Keratinocyte (primary cell): ENCODE data around the gene PIP4K2A. TPM values are rescaled to one million over a fixed set of nuclear protein-coding genes. Genes with fewer than 3 reads are reported as not detected.
"Not testable (repeated sequence)": the region's sequence is repeated elsewhere in the genome, so short reads cannot be mapped to it uniquely, and the experiment has no call there.

ENCODE experiments used
- DNase-seq: peaks from one replicate; pipeline ENCODE4 v3.0.0-alpha.2; 2011; ENCODE audit warnings: low read depth, missing footprints, low spot score
- FAIRE-seq: peaks from 2 replicates; lab custom pipeline; 2011; peaks lifted over from hg19 to GRCh38; lab: Jason Lieb, UNC
- H2AFZ ChIP-seq: 2 replicates; pipeline ENCODE4 v1.6.0; 2012; ENCODE audit warnings: low read length, control low read depth, inconsistent platforms; ENCODE audit not compliant: control insufficient read depth
- H3K27ac ChIP-seq: 2 replicates; pipeline ENCODE4 v1.5.1; 2011; ENCODE audit warnings: low read length; ENCODE audit not compliant: control insufficient read depth, insufficient read depth
- H3K27me3 ChIP-seq: 3 replicates; pipeline ENCODE4 v1.6.0; 2011; ENCODE audit warnings: low read length; ENCODE audit not compliant: control insufficient read depth, insufficient read depth; ENCODE audit errors: extremely low read depth
- H3K36me3 ChIP-seq, 2 experiments: 2 replicates in 1 of 2; 3 replicates in 1 of 2; pipeline ENCODE4 v1.5.1; 2011; ENCODE audit warnings: low read length in 2 of 2, mild to moderate bottlenecking in 1 of 2; ENCODE audit not compliant: control insufficient read depth in 2 of 2, insufficient read depth in 2 of 2; ENCODE audit errors: extremely low read depth in 1 of 2
- H3K4me1 ChIP-seq: 3 replicates; pipeline ENCODE4 v1.5.1; 2011; ENCODE audit warnings: low read length; ENCODE audit not compliant: control insufficient read depth, insufficient read depth; ENCODE audit errors: extremely low read depth
- H3K4me2 ChIP-seq: 3 replicates; pipeline ENCODE4 v1.6.0; 2011; ENCODE audit warnings: low read depth, low read length; ENCODE audit not compliant: control insufficient read depth, insufficient read depth; ENCODE audit errors: extremely low read depth
- H3K4me3 ChIP-seq, 3 experiments: fragments of 200-600 bp in 1 of 3; sonication (generic) in 1 of 3; 2 replicates in 2 of 3; 3 replicates in 1 of 3; pipeline ENCODE4 v1.5.1; 2011 to 2016; ENCODE audit warnings: low read length in 3 of 3, mild to moderate bottlenecking in 3 of 3, control low read depth in 2 of 3, inconsistent platforms in 1 of 3, low read depth in 1 of 3, mixed read lengths in 1 of 3, mixed run types in 1 of 3, moderate library complexity in 1 of 3; ENCODE audit not compliant: control insufficient read depth in 2 of 3, insufficient read depth in 2 of 3; ENCODE audit errors: extremely low read depth in 1 of 3
- H3K79me2 ChIP-seq: 2 replicates; pipeline ENCODE4 v1.6.0; 2012; ENCODE audit warnings: low read length; ENCODE audit not compliant: control insufficient read depth, insufficient read depth
- H3K9ac ChIP-seq: 3 replicates; pipeline ENCODE4 v1.6.0; 2011; ENCODE audit warnings: low read length; ENCODE audit not compliant: control insufficient read depth, insufficient read depth; ENCODE audit errors: extremely low read depth
- H3K9me1 ChIP-seq: 3 replicates; pipeline ENCODE4 v1.6.0; 2011; ENCODE audit warnings: low read length; ENCODE audit not compliant: control insufficient read depth, insufficient read depth; ENCODE audit errors: extremely low read depth
- H3K9me3 ChIP-seq: 2 replicates; pipeline ENCODE4 v1.5.1; 2012; ENCODE audit warnings: low read depth, low read length; ENCODE audit not compliant: control insufficient read depth
- H4K20me1 ChIP-seq: 3 replicates; pipeline ENCODE4 v1.6.0; 2011; ENCODE audit warnings: low read length; ENCODE audit not compliant: control insufficient read depth, insufficient read depth; ENCODE audit errors: extremely low read depth
- EZH2 ChIP-seq: IDR thresholded peaks from one replicate; pipeline ENCODE4 v1.6.1; 2012; ENCODE audit warnings: inconsistent platforms, mild to moderate bottlenecking, low read length, moderate library complexity
- dilution Hi-C: fragments of 300-500 bp; cut with MboI; formaldehyde crosslinking; loops from one replicate; pipeline ENCODE4 v1.7.0; 2020; ENCODE audit warnings: low sequenced_read_pairs; ENCODE audit not compliant: extremely low pct_ligation_motif_present
- polyA plus RNA-seq, 5 experiments: library from polyadenylated mRNA; depleted of rRNA in 3 of 5; stranded (reverse) in 3 of 5; stranded (forward) in 1 of 5; unstranded in 1 of 5; fragments of >200 nt; gene quantifications; 1 replicate in 1 of 5; 2 replicates in 3 of 5; 3 replicates in 1 of 5; pipeline versions ENCODE4 v1.2.1 to v1.2.3, GENCODE V29; 2011 to 2012; ENCODE audit warnings: missing spikeins in 2 of 5, low read depth in 1 of 5, low replicate concordance in 1 of 5
- TF ChIP-seq, protein P1 (sequence below), 3 experiments: IDR thresholded peaks in 1 of 3; conservative IDR thresholded peaks in 1 of 3; optimal IDR thresholded peaks in 1 of 3; 2 replicates in 2 of 3; 3 replicates in 1 of 3; pipeline versions ENCODE3 to v1.5.1; 2011; ENCODE audit warnings: low read length in 3 of 3, mild to moderate bottlenecking in 3 of 3, moderate library complexity in 2 of 3, control low read depth in 1 of 3, inconsistent platforms in 1 of 3; ENCODE audit not compliant: insufficient read depth in 2 of 3; ENCODE audit errors: extremely low read depth in 1 of 3

The PIP4K2A gene
- polyA plus RNA-seq, 1 donor (not counting 4 experiments of a cell fraction or from before 2014, with no cell fraction given) = 15.5 TPM

DNA sequence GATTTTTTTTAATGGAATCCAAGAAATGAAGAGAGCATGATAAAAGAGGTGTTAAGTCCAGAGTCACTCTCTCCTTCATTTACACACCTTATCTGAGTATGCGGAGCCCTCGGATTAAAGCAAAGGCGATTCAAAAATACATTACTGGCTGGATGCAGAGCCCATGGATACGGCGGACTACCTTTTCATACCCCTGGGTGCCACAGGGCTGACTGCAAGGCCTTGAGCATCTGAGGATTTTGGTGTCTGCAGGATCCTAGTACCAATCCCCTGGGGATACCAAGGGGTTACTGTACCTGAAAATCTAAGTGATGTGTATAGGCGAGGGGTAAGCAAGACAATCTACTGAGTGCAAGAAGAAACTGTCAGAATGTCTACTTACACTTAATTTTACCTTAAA, 20.5 kb downstream of the PIP4K2A start:
- Histone ChIP-seq H3K4me1 (no peaks in the 10 kb centered on the region), H3K4me3 (no peak overlapping the region), H2AFZ (no peak overlapping the region), H3K36me3 (peaks cover 0 to 2% of the 10 kb centered on the region in 2 experiments), H4K20me1 (no peaks in the 10 kb centered on the region), H3K27me3 (no peaks in the 10 kb centered on the region), H3K9me3 (no peaks in the 10 kb centered on the region), H3K79me2 (peaks cover 14% of the 10 kb centered on the region), H3K9ac (no peak overlapping the region), H3K9me1 (no peaks in the 10 kb centered on the region), H3K27ac (no peak overlapping the region), H3K4me2 (no peak overlapping the region)
- TF ChIP-seq, protein P1, sequence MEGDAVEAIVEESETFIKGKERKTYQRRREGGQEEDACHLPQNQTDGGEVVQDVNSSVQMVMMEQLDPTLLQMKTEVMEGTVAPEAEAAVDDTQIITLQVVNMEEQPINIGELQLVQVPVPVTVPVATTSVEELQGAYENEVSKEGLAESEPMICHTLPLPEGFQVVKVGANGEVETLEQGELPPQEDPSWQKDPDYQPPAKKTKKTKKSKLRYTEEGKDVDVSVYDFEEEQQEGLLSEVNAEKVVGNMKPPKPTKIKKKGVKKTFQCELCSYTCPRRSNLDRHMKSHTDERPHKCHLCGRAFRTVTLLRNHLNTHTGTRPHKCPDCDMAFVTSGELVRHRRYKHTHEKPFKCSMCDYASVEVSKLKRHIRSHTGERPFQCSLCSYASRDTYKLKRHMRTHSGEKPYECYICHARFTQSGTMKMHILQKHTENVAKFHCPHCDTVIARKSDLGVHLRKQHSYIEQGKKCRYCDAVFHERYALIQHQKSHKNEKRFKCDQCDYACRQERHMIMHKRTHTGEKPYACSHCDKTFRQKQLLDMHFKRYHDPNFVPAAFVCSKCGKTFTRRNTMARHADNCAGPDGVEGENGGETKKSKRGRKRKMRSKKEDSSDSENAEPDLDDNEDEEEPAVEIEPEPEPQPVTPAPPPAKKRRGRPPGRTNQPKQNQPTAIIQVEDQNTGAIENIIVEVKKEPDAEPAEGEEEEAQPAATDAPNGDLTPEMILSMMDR (optimal IDR thresholded peaks at IDR 0.05 in 1 of 3, IDR thresholded peaks at IDR 0.05 in 1 of 3, conservative IDR thresholded peaks at IDR 0.05 in 1 of 3; ENCODE audit: extremely low read depth in 1 of 3, insufficient read depth in 2 of 3, low read length in 3 of 3) = no peak
- TF ChIP-seq EZH2 = no peak
- DNase-seq (no peak), FAIRE-seq (no peak)
- dilution Hi-C loops = no loop called here

DNA sequence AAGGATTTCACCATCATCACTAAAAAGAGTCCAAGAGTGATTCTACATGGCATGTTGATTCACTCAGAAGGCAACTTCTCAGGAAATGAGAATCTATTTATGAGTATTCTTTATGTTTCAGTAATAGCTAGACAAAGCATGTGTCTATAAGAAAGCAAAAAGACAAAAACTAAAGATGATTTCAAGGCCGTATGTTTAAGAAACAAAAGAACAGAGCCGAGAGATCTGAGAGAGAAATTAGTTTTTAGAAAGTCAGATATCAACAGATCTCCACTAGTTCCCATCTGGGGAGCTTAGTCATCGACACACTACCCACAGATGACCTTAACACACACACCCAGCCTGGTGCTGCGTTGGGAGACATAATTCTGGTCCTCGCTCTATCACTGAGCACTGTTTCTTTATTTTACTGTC, 21.0 kb downstream of the PIP4K2A start:
- Histone ChIP-seq H2AFZ (no peak overlapping the region), H3K4me2 (no peak overlapping the region), H3K9ac (no peak overlapping the region), H3K4me1 (no peaks in the 10 kb centered on the region), H3K27ac (no peak overlapping the region), H3K36me3 (peaks cover 0 to 2% of the 10 kb centered on the region in 2 experiments), H3K9me1 (no peaks in the 10 kb centered on the region), H3K27me3 (no peaks in the 10 kb centered on the region), H3K4me3 (no peak overlapping the region), H4K20me1 (no peaks in the 10 kb centered on the region), H3K9me3 (no peaks in the 10 kb centered on the region), H3K79me2 (peaks cover 15% of the 10 kb centered on the region)
- dilution Hi-C loops = no loop called here
- no peak for TF ChIP-seq EZH2
- TF ChIP-seq, protein P1 (optimal IDR thresholded peaks at IDR 0.05 in 1 of 3, IDR thresholded peaks at IDR 0.05 in 1 of 3, conservative IDR thresholded peaks at IDR 0.05 in 1 of 3; ENCODE audit: extremely low read depth in 1 of 3, insufficient read depth in 2 of 3, low read length in 3 of 3) = no peak
- no peak for FAIRE-seq
- DNase-seq = no peak

DNA sequence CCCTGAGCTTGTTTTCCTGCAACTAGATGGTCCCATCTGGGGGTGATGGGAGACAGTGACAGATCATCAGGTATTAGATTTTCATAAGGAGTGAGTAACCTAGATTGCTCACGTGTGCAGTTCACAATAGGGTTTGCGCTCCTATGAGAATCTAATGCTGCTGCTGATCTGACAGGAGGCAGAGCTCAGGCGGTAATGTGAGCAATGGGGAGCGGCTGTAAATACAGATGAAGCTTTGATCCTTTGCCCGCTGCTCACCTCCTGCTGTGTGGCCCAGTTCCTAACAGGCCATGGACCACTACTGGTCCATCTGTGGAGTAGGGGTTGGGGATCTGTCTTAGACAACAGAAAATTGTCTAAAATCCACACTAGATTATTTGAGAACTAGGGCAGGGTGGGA, 22.3 kb downstream of the PIP4K2A start:
- H3K4me1 ChIP-seq, H3K9ac ChIP-seq, H3K27ac ChIP-seq, H3K9me3 ChIP-seq, H3K9me1 ChIP-seq, H3K27me3 ChIP-seq, FAIRE-seq, H4K20me1 ChIP-seq, H3K4me3 ChIP-seq, H2AFZ ChIP-seq, dilution Hi-C loops, H3K36me3 ChIP-seq, H3K4me2 ChIP-seq, DNase-seq: not testable (repeated sequence)
- H3K79me2 ChIP-seq = peaks cover 18% of the 10 kb centered on the region
